HG03135 (cell line): Measurements from ENCODE around the gene COMMD9.
A peak's percentile ranks its signal among the peaks of the same experiment; 100 is the strongest.

ENCODE experiments used
- ATAC-seq: cut with Tn5 transposase; IDR thresholded peaks from one replicate; pipeline ENCODE4 v1.9.1; 2021; ENCODE audit warnings: mild to moderate bottlenecking, moderate library complexity; ENCODE audit not compliant: unreplicated experiment

COMMD9 gene

GRCh38 chr11:36296884-36297543 lies 7.8 kb upstream of the COMMD9 start:
- ATAC-seq, result no peak

DNA sequence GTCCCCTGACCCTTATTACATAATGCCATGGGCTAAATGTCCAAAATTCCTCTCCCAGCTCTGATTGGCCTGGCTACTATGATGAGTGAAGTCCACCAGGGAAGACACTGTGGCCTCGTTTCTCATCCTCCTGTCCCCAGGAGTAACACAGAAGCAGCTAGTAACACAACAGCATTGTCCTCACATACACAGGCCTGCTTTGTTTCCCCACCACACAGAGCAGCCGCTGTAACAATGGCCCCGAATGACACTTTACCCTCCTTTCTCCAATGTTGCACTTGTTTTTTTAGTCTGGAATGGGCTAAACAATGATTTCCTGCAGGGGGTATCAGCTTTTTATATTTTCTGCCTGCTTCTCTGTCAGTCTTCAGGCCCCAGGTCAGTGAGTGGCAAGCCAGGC lies 6.7 kb upstream of the COMMD9 start, which contains the start of gene PRR5L:
Gene PRR5L, plus strand, starts transcription at position 363 of the 400 bp plus-strand sequence. CDS start 104,834 bp downstream, outside the sequence.
- ATAC-seq, result no peak

- no peak for ATAC-seq
These were observed 3.1 kb upstream of the COMMD9 start for GRCh38 chr11:36292311-36292722.

DNA sequence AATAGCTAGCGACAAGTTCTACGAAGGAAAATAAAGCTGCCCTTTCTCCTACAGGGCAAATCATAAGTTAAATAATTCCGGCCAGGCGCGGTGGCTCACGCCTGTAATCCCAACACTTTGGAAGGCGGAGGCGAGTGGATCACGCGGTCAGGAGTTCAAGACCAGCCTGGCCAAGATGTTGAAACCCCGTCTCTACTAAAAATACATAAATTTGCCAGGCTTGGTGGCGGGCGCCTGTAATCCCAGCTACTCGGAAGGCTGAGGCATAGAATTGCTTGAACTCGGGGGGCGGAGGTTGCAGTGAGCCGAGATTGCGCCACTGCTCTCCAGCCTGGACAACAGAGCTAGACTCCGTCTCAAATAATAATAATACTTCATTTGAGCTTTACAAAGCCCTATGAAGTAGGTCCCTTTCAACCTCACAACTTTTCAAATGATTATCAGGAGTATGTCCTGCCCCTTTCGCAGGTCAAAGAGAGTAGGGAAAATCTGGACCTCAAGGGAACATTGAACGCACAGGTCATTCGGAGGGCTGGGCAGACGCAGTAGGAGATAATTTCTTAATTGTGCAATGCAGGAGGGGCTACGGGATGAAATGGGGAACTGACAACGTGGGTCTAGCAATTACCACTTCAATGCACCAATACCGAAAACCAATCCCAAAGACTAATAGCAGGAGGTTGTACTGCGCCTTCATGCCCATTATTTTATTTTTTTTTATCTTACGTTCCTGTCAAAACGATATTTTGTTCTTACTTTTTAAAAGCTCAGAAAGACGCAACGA lies 590 bp downstream of the COMMD9 start:
- ATAC-seq, result peak; percentile 10

- no peak for ATAC-seq
These were observed 6.3 kb downstream of the COMMD9 start for GRCh38 chr11:36282926-36283325.

DNA sequence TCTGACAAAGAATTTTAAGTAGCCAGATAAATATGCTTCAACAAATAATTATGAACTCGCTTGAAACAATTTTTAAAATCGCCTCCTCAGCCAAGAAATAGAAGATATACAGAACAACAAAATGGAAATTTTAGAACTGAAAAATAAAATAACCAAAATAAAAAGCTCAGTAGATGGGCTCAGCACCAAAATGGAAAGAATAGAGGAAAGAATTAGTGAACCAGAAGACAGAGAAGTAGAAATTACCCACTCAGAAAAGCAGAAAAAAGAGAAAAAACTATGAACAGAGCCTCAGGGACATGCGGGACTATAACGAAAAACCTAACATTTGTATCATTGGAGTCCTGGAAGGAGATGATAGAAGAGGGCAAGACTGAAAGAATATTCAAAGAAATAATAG lies 7.4 kb downstream of the COMMD9 start:
- no peak for ATAC-seq

- no peak for ATAC-seq
These were observed 8.7 kb downstream of the COMMD9 start for GRCh38 chr11:36280531-36280930.

GRCh38 chr11:36278531-36279282 lies 10.5 kb downstream of the COMMD9 start:
- no peak for ATAC-seq

DNA sequence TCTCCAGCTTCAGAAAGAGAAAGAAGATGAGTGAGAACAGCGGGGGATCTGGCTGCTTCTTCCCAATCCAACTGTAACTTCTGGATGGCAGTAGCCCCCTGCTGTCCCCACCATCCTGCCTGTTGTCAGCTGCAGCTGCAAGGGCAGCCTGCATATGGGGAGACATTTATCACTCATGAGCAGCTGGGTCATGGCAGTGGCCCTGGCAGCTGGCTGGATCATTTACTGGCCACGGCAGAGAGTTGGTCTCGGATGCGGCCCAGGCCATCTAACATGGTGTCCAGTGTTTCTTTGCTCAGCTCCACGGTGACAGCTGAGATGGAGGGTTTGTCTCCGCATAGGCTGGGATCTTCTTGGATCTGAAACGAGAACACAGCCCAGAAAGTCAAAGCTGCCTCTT lies 14.8 kb downstream of the COMMD9 start:
- ATAC-seq, result no peak

- no peak for ATAC-seq
These were observed 16.1 kb downstream of the COMMD9 start for GRCh38 chr11:36273110-36273509.

- ATAC-seq, result no peak
These were observed 17.3 kb downstream of the COMMD9 start for GRCh38 chr11:36271794-36272407.

DNA sequence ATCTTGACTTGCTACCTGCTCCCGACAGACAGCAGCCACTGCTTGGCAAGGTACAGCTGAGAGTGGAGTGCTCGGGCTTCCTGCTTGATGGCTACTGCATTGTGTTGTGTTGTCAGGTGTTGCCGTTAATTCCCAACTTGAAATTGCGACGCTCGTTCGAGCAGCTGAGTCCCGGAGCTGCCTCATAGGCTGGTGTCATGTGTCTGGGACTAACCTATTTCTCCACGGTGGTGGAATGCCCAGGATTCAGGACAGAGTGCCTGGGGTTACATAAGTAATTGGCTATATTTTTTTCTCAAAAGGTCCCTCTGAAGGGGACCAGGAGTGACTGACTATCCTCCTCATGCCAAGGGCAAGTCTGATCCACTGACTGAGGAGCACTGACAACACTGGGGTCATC lies 18.5 kb downstream of the COMMD9 start:
- ATAC-seq, result no peak

- no peak for ATAC-seq
These were observed 20.8 kb downstream of the COMMD9 start for GRCh38 chr11:36268337-36268985.

DNA sequence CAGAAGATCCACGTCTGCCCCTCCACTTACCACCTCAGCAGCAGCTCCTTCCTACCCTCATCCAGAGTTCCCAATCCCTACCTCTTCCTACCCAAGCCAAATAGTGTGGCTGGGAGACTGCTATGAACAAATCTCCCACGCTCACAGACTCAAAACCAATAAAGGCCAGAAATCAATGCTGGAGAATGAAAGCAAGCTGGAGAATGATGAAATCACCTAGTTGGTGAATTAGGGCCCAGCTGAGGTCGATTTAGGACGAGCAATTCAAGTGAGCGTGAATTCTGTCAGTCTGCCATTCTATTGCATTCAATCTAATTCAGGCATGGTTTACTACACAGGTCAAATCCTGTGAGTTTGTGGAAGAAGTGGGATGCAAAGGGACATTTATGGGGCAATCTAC lies 22.5 kb downstream of the COMMD9 start:
- no peak for ATAC-seq

- ATAC-seq, result peak; percentile 63
These were observed 23.2 kb downstream of the COMMD9 start for GRCh38 chr11:36265793-36266628.

DNA sequence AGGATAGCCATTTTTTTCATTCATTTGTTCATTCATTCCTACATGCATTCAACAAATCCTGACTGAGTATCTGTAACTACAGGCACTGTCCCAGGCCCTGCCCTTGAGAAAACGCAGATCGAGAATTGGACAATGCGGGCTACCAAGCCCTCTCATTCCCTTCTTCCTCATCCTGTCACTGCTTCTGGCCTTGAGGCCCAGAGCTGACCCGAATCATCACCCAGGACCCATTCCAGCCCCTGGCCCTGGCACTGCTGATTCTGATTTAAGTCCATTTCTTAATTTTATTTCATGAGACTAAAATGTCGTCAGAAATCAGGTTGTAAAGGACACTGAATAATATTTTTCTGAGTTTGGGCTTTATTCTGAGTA lies 24.3 kb downstream of the COMMD9 start:
- ATAC-seq, result no peak

GRCh38 chr11:36264011-36264972 lies 24.9 kb downstream of the COMMD9 start:
- ATAC-seq, result no peak

DNA sequence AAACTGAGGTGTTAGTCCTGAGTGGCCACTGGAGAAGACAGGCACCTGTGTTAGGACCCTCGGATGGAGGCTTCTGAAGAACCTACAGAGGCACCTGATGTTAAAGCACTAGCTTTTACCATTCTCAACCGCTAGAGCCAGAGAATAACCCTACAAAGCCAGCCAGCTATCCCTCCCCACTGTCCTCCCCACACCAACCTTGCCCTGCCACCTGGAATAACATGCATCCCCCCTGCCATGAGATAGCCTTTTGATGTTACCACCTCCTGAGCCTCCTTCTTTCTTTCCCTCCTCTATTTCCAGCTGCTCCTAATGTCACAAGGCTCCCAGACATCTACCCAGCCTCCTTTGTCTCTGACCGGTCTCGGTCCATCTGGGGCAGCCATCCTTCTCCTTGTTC lies 28.1 kb downstream of the COMMD9 start:
- ATAC-seq, result no peak
